DMS53 treated with DMSO at 0.1 percent for 48 hours (cell line): ENCODE data around the gene HIPK4.
"Not testable (repeated sequence)": the region's sequence is repeated elsewhere in the genome, so short reads cannot be mapped to it uniquely, and the experiment has no call there.

Experiments
- DNase-seq: peaks from one replicate; lab custom pipeline; 2025; ENCODE audit not compliant: unreplicated experiment; lab: John Stamatoyannopoulos, UW

HIPK4 gene

GRCh38 chr19:40341601-40342482, 48.1 kb downstream of the HIPK4 start:
- no peak for DNase-seq

- no peak for DNase-seq
Measured at GRCh38 chr19:40339018-40339728, 50.8 kb downstream of the HIPK4 start.

GRCh38 chr19:40337594-40337993, 52.4 kb downstream of the HIPK4 start:
- DNase-seq = no peak

- DNase-seq = no peak
Measured at GRCh38 chr19:40337107-40337506, 52.9 kb downstream of the HIPK4 start.

GRCh38 chr19:40336601-40336900, 53.4 kb downstream of the HIPK4 start:
- no peak for DNase-seq

- no peak for DNase-seq
Measured at GRCh38 chr19:40335855-40336600, 54.0 kb downstream of the HIPK4 start.

- DNase-seq = no peak
Measured at GRCh38 chr19:40335101-40335500, 54.9 kb downstream of the HIPK4 start.

- DNase-seq = not testable (repeated sequence)
Measured at GRCh38 chr19:40333083-40333482, 56.9 kb downstream of the HIPK4 start.

- DNase-seq = no peak
Measured at GRCh38 chr19:40332669-40333068, 57.3 kb downstream of the HIPK4 start.

GRCh38 chr19:40331052-40331451, 58.9 kb downstream of the HIPK4 start:
- DNase-seq = no peak
